GM19468 (cell line): Measurements from ENCODE around the gene ZFAND3.
"Not testable (repeated sequence)": the region's sequence is repeated elsewhere in the genome, so short reads cannot be mapped to it uniquely, and the experiment has no call there.

Source experiments
- ATAC-seq: cut with Tn5 transposase; IDR thresholded peaks from one replicate; pipeline ENCODE4 v1.9.1; 2021; ENCODE audit warnings: mild to moderate bottlenecking, moderate library complexity, moderate number of reproducible peaks; ENCODE audit not compliant: unreplicated experiment; ENCODE audit errors: extremely low read depth

ZFAND3 gene

GRCh38 chr6:37862430-37862829 is 42.9 kb downstream of the ZFAND3 start:
- no peak for ATAC-seq

- no peak for ATAC-seq
Measured at GRCh38 chr6:37862992-37863391, 43.5 kb downstream of the ZFAND3 start.

- no peak for ATAC-seq
Measured at GRCh38 chr6:37864250-37864649, 44.7 kb downstream of the ZFAND3 start.

- no peak for ATAC-seq
Measured at GRCh38 chr6:37865504-37865903, 46.0 kb downstream of the ZFAND3 start.

- ATAC-seq: no peak
Measured at GRCh38 chr6:37866590-37867507, 47.3 kb downstream of the ZFAND3 start.

- ATAC-seq: peak; percentile 20
Measured at GRCh38 chr6:37867756-37868446, 48.4 kb downstream of the ZFAND3 start.

GRCh38 chr6:37868447-37868825 is 48.9 kb downstream of the ZFAND3 start:
- no peak for ATAC-seq

GRCh38 chr6:37871616-37872372 is 52.3 kb downstream of the ZFAND3 start:
- no peak for ATAC-seq

- no peak for ATAC-seq
Measured at GRCh38 chr6:37872373-37872745, 52.8 kb downstream of the ZFAND3 start.

- no peak for ATAC-seq
Measured at GRCh38 chr6:37874726-37875125, 55.2 kb downstream of the ZFAND3 start.

- ATAC-seq: no peak
Measured at GRCh38 chr6:37875561-37876309, 56.2 kb downstream of the ZFAND3 start.

GRCh38 chr6:37876843-37877242 is 57.3 kb downstream of the ZFAND3 start:
- ATAC-seq: no peak

GRCh38 chr6:37877373-37878149 is 58.0 kb downstream of the ZFAND3 start:
- no peak for ATAC-seq

- ATAC-seq: no peak
Measured at GRCh38 chr6:37878150-37878710, 58.7 kb downstream of the ZFAND3 start.

GRCh38 chr6:37880602-37881001 is 61.1 kb downstream of the ZFAND3 start:
- ATAC-seq: not testable (repeated sequence)

GRCh38 chr6:37882292-37882691 is 62.8 kb downstream of the ZFAND3 start:
- no peak for ATAC-seq

- ATAC-seq: no peak
Measured at GRCh38 chr6:37882724-37883413, 63.3 kb downstream of the ZFAND3 start.

GRCh38 chr6:37884548-37884947 is 65.0 kb downstream of the ZFAND3 start:
- ATAC-seq: no peak
